Measurements from ENCODE around the gene MKRN2. TPM values are rescaled to one million over a fixed set of nuclear protein-coding genes. Genes with fewer than 3 reads are reported as not detected.

MKRN2 gene
- total and polyA plus RNA-seq, 2 of the 4 experiments (the other 2 are of a cell fraction): 44.4 to 65.6 TPM

- no peak overlapping the region for H2AFZ ChIP-seq (replicated peaks; ENCODE audit: low read length, poor library complexity)
- no peak overlapping the region for H2AK5ac ChIP-seq (ENCODE audit: low read depth, low read length)
- H2BK20ac ChIP-seq (ENCODE audit: low read depth, low read length): no peak overlapping the region
- no peaks in the 10 kb centered on the region for H3K9me3 ChIP-seq (ENCODE audit: control insufficient read depth, insufficient read depth, low read length)
- dilution Hi-C loops (cut with HindIII; ENCODE audit: low sequenced_read_pairs, unreplicated experiment) (no loop called here), intact Hi-C loops (cut with micrococcal nuclease) (loop anchor here (5.0 kb wide), 1 partner anchor 443 kb away; no protein-coding TSS in a partner anchor), in situ Hi-C loops (cut with MboI; ENCODE audit: low sequenced_read_pairs) (no loop called here)
- no peak overlapping the region for H4K5ac ChIP-seq (ENCODE audit: low read depth, low read length)
- no peak overlapping the region for H3K56ac ChIP-seq (ENCODE audit: extremely low read depth, insufficient read depth, low read length)
- no peak overlapping the region for H3K9ac ChIP-seq (ENCODE audit: low read depth, low read length)
- peaks cover 24 to 77% of the 10 kb centered on the region in 2 experiments for H3K79me1 ChIP-seq (ENCODE audit: low read depth in 1 of 2, low read length in 2 of 2)
- no peak for TF ChIP-seq MAFK (IDR thresholded peaks at IDR 0.05; ENCODE audit: low read depth, low read length)
- TF ChIP-seq CEBPB (IDR thresholded peaks at IDR 0.05; ENCODE audit: low read depth, low read length): no peak
- no peak for TF ChIP-seq MXI1 (IDR thresholded peaks at IDR 0.05; ENCODE audit: borderline replicate concordance, low read depth, low read length)
- 0 out of 2 replicates have a peak, but pooled peaks have one; percentile 22 for TF ChIP-seq FOS (IDR thresholded peaks at IDR 0.05; ENCODE audit: low read depth, low read length)
- TF ChIP-seq MAZ (IDR thresholded peaks at IDR 0.05; ENCODE audit: borderline replicate concordance, low read depth, low read length): no peak
- 0 out of 2 replicates have a peak, but pooled peaks have one; percentile 5 for TF ChIP-seq BHLHE40 (IDR thresholded peaks at IDR 0.05; ENCODE audit: low read depth, low read length)
- TF ChIP-seq USF2 (IDR thresholded peaks at IDR 0.05; ENCODE audit: low read depth, low read length): no peak
- TF ChIP-seq NFE2L2 (IDR thresholded peaks at IDR 0.05; ENCODE audit: low read depth, low read length): no peak
- no peak for TF ChIP-seq CTCF (conservative IDR thresholded peaks at IDR 0.05; ENCODE audit: low read depth, low read length)
- no peak for TF ChIP-seq ELK1 (IDR thresholded peaks at IDR 0.05; ENCODE audit: borderline replicate concordance, low read depth, low read length)
- H3K18ac ChIP-seq (ENCODE audit: low read depth, low read length): no peak overlapping the region
- POLR2A ChIA-PET (ENCODE audit: unreplicated experiment): no interaction called here
- no peak overlapping the region for H4K91ac ChIP-seq (ENCODE audit: insufficient read depth, low read depth, low read length)
- no peak overlapping the region; the same call in 1 of the 2 replicates for H3K14ac ChIP-seq (replicated peaks; ENCODE audit: low read depth, low read length)
- H2BK15ac ChIP-seq (ENCODE audit: low read depth, low read length): no peak overlapping the region
- H3K23ac ChIP-seq (ENCODE audit: low read depth, low read length): no peak overlapping the region
- H3K4me2 ChIP-seq (ENCODE audit: low read depth, low read length): no peak overlapping the region
- CTCF ChIA-PET: no interaction called here
- no peak overlapping the region for H2BK120ac ChIP-seq (ENCODE audit: low read depth, low read length)
- H3K4me1 ChIP-seq (ENCODE audit: control insufficient read depth, insufficient read depth, low read length): peaks cover 16% of the 10 kb centered on the region
- H3K27me3 ChIP-seq (ENCODE audit: control insufficient read depth, insufficient read depth, low read length): no peaks in the 10 kb centered on the region
- H3K4ac ChIP-seq (ENCODE audit: low read depth, low read length): 0 out of 2 replicates have a peak overlapping the region, but pooled peaks have one; percentile 2
- H3K36me3 ChIP-seq (ENCODE audit: control insufficient read depth, insufficient read depth, low read length): peaks cover 53% of the 10 kb centered on the region
- ATAC-seq (ENCODE audit: low read depth) (peak; percentile 38), DNase-seq (peak; percentile 71)
- no peak overlapping the region for H2AK9ac ChIP-seq (replicated peaks; ENCODE audit: low read depth, low read length, poor library complexity)
- peaks cover 40% of the 10 kb centered on the region for H4K20me1 ChIP-seq (ENCODE audit: insufficient read depth, low read length)
- H2BK5ac ChIP-seq (ENCODE audit: low read depth, low read length, poor library complexity, severe bottlenecking): no peak overlapping the region
- 0% methylated on average over 1 of the region's 3 CpGs; no CpG with 5 or more reads in 1 of the 2 experiments for WGBS, 2 experiments (ENCODE audit: extremely low coverage in 2 of 2, insufficient read length in 1 of 2)
- BruUV-seq (replicated peaks): no TSS peak
- 0 out of 2 replicates have a peak overlapping the region, but pooled peaks have one; percentile 35 for H3K27ac ChIP-seq (ENCODE audit: insufficient read depth, low read length)
- H4K8ac ChIP-seq (ENCODE audit: low read depth in 2 of 2, low read length in 2 of 2): peak overlapping the region in 1 of 2 experiments; percentile 5; a peak in 1 of 4 replicates
- H3K4me3 ChIP-seq (ENCODE audit: insufficient read depth, low read depth, low read length): no peak overlapping the region
- peaks cover 11% of the 10 kb centered on the region for H3K9me1 ChIP-seq (ENCODE audit: insufficient read depth, low read length)
These were observed 23.0 kb downstream of the MKRN2 start for GRCh38 chr3:12579905-12580304.

Measured in IMR-90 (cell line).